ENCODE data around the gene SH3BGRL2. TPM values are rescaled to one million over a fixed set of nuclear protein-coding genes. Genes with fewer than 3 reads are reported as not detected.

Gene SH3BGRL2
- total RNA-seq, 1 donor: 2.2 TPM

GRCh38 chr6:79627422-79627821 is 3.7 kb upstream of the SH3BGRL2 start:
- no peaks in the 10 kb centered on the region for H3K9me3 ChIP-seq (ENCODE audit: low read depth, low read length)
- H3K4me1 ChIP-seq (ENCODE audit: insufficient read depth, low read length): peaks cover 2% of the 10 kb centered on the region
- no peaks in the 10 kb centered on the region for H3K79me2 ChIP-seq (ENCODE audit: insufficient read depth, low read length)
- peaks cover 38% of the 10 kb centered on the region for H3K27me3 ChIP-seq (ENCODE audit: insufficient read depth, low read length)
- H2AFZ ChIP-seq (ENCODE audit: low read length): no peak overlapping the region
- no peak overlapping the region for H3K27ac ChIP-seq (ENCODE audit: low read depth, low read length)
- H3K4me3 ChIP-seq (ENCODE audit: insufficient read depth, low read length): no peak overlapping the region
- no peak for TF ChIP-seq CTCF (IDR thresholded peaks at IDR 0.05; ENCODE audit: extremely low read depth, low read depth, low read length)
- DNase-seq (ENCODE audit: insufficient read length, low spot score, missing footprints): no peak
- H3K36me3 ChIP-seq (ENCODE audit: insufficient read depth, low read length): no peaks in the 10 kb centered on the region
- peaks cover 4% of the 10 kb centered on the region for H4K20me1 ChIP-seq (ENCODE audit: insufficient read depth, low read length)
- no peak overlapping the region for H3K4me2 ChIP-seq (ENCODE audit: insufficient read depth, low read length)

DNA sequence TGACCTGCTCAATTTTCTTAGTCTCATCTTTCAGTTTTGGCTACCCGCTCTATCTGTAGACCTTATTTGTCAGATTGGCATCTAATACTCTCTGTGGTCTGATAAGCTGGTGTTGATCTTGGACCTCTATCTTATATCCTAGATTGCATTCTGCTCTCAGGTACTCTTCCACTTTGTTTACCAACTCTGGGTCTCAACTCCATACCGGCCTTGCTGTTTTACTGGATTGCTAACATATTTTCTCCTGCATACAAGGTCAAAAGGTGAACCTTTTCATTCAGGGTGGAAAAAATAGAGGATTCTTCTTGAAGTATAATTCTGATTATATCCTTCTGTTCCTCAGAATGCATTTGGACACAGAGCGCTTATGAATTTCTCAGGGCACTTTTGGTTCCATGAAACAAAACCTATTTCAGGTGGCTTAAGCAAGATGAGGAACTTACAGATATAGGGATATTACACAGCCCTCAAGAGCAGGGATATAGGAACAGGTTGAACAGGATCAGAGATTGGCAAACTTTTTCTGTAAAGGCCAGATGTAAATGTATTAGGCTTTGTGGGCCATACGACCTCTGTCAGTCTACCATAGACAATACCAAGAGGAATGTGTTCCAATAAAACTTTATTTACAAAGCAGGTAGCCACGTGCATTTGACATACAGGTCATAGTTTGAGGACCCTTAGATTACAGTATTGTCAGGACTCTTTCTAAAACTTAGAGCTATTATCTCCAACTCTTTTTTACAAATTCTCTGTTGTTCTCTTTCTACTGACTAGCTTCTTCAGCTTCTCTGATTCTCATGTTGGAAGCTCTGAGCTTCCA is 2.5 kb upstream of the SH3BGRL2 start:
- TF ChIP-seq CTCF (IDR thresholded peaks at IDR 0.05; ENCODE audit: extremely low read depth, low read depth, low read length): no peak
- no peak overlapping the region for H3K27ac ChIP-seq (ENCODE audit: low read depth, low read length)
- no peak overlapping the region for H3K4me3 ChIP-seq (ENCODE audit: insufficient read depth, low read length)
- no peak overlapping the region for H2AFZ ChIP-seq (ENCODE audit: low read length)
- no peaks in the 10 kb centered on the region for H3K79me2 ChIP-seq (ENCODE audit: insufficient read depth, low read length)
- no peak overlapping the region for H3K4me2 ChIP-seq (ENCODE audit: insufficient read depth, low read length)
- H4K20me1 ChIP-seq (ENCODE audit: insufficient read depth, low read length): peaks cover 4% of the 10 kb centered on the region
- peaks cover 2% of the 10 kb centered on the region for H3K4me1 ChIP-seq (ENCODE audit: insufficient read depth, low read length)
- H3K36me3 ChIP-seq (ENCODE audit: insufficient read depth, low read length): no peaks in the 10 kb centered on the region
- peaks cover 50% of the 10 kb centered on the region for H3K27me3 ChIP-seq (ENCODE audit: insufficient read depth, low read length)
- no peaks in the 10 kb centered on the region for H3K9me3 ChIP-seq (ENCODE audit: low read depth, low read length)
- no peak for DNase-seq (ENCODE audit: insufficient read length, low spot score, missing footprints)

GRCh38 chr6:79630380-79630882 is 698 bp upstream of the SH3BGRL2 start:
- H3K36me3 ChIP-seq (ENCODE audit: insufficient read depth, low read length): no peaks in the 10 kb centered on the region
- no peak for TF ChIP-seq CTCF (IDR thresholded peaks at IDR 0.05; ENCODE audit: extremely low read depth, low read depth, low read length)
- no peak overlapping the region for H3K27ac ChIP-seq (ENCODE audit: low read depth, low read length)
- peak overlapping the region; percentile 76 for H3K4me3 ChIP-seq (ENCODE audit: insufficient read depth, low read length)
- peaks cover 50% of the 10 kb centered on the region for H3K27me3 ChIP-seq (ENCODE audit: insufficient read depth, low read length)
- peaks cover 4% of the 10 kb centered on the region for H4K20me1 ChIP-seq (ENCODE audit: insufficient read depth, low read length)
- peak overlapping the region; percentile 73 for H2AFZ ChIP-seq (ENCODE audit: low read length)
- H3K79me2 ChIP-seq (ENCODE audit: insufficient read depth, low read length): no peaks in the 10 kb centered on the region
- peaks cover 2% of the 10 kb centered on the region for H3K4me1 ChIP-seq (ENCODE audit: insufficient read depth, low read length)
- no peaks in the 10 kb centered on the region for H3K9me3 ChIP-seq (ENCODE audit: low read depth, low read length)
- peak overlapping the region; percentile 76 for H3K4me2 ChIP-seq (ENCODE audit: insufficient read depth, low read length)
- no peak for DNase-seq (ENCODE audit: insufficient read length, low spot score, missing footprints)

- no peak for DNase-seq (ENCODE audit: insufficient read length, low spot score, missing footprints)
- peak overlapping the region; percentile 76 for H3K4me2 ChIP-seq (ENCODE audit: insufficient read depth, low read length)
- TF ChIP-seq CTCF (IDR thresholded peaks at IDR 0.05; ENCODE audit: extremely low read depth, low read depth, low read length): no peak
- no peaks in the 10 kb centered on the region for H3K36me3 ChIP-seq (ENCODE audit: insufficient read depth, low read length)
- H3K4me3 ChIP-seq (ENCODE audit: insufficient read depth, low read length): peak overlapping the region; percentile 76
- H3K27ac ChIP-seq (ENCODE audit: low read depth, low read length): no peak overlapping the region
- no peaks in the 10 kb centered on the region for H3K9me3 ChIP-seq (ENCODE audit: low read depth, low read length)
- peaks cover 2% of the 10 kb centered on the region for H3K4me1 ChIP-seq (ENCODE audit: insufficient read depth, low read length)
- H3K79me2 ChIP-seq (ENCODE audit: insufficient read depth, low read length): no peaks in the 10 kb centered on the region
- H4K20me1 ChIP-seq (ENCODE audit: insufficient read depth, low read length): peaks cover 7% of the 10 kb centered on the region
- H3K27me3 ChIP-seq (ENCODE audit: insufficient read depth, low read length): peaks cover 50% of the 10 kb centered on the region
- H2AFZ ChIP-seq (ENCODE audit: low read length): peak overlapping the region; percentile 41
These were observed 604 bp downstream of the SH3BGRL2 start for GRCh38 chr6:79631693-79632172.

Measured in osteoblast (primary cell).